ENCODE measurements around the gene IFNGR2.

GRCh38 chr21:33478182-33478581, 75.0 kb downstream of the IFNGR2 start:
- TF ChIP-seq, protein P1, sequence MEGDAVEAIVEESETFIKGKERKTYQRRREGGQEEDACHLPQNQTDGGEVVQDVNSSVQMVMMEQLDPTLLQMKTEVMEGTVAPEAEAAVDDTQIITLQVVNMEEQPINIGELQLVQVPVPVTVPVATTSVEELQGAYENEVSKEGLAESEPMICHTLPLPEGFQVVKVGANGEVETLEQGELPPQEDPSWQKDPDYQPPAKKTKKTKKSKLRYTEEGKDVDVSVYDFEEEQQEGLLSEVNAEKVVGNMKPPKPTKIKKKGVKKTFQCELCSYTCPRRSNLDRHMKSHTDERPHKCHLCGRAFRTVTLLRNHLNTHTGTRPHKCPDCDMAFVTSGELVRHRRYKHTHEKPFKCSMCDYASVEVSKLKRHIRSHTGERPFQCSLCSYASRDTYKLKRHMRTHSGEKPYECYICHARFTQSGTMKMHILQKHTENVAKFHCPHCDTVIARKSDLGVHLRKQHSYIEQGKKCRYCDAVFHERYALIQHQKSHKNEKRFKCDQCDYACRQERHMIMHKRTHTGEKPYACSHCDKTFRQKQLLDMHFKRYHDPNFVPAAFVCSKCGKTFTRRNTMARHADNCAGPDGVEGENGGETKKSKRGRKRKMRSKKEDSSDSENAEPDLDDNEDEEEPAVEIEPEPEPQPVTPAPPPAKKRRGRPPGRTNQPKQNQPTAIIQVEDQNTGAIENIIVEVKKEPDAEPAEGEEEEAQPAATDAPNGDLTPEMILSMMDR (IDR thresholded peaks at IDR 0.05) = no peak
- no peak for TF ChIP-seq POLR2A (IDR thresholded peaks at IDR 0.05)
